ENCODE measurements around the gene DHX40. TPM values are rescaled to one million over a fixed set of nuclear protein-coding genes. Genes with fewer than 3 reads are reported as not detected.

DHX40 gene
- total RNA-seq, 2 experiments from 2014 or later, result 28.6 to 32.8 TPM

DNA sequence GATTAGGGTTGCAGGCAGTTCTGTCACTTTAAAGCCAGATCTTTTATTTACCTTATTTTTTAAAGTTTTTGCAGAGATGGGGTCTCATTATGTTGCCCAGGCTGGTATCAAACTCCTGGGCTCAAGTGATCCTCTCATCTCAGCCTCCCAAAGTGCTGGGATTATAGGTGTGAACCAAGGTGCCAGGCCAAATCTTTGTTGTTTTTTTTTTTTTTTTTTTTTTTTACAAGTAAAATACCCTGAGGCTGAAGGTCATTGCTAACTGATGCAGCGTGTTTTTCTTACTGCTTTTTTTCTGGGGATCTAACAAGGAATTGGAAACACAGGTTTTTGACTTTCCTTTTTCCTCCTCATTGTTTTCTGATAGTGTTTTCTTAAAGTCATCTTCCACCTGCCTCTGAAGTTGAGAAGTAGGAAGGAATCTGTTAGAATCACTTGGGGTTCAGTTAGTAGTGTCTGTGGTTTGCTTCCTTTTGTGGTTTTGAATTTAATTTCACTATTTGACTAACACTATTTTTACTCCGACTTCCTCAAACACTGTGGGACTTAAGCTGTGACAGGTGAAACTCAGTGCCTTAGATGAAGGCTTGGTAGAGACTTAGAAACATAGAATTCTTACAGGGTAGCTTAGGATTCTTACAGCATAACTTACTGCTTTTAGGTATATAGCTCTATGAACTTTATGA is 76.5 kb downstream of the DHX40 start:
- peak overlapping the region; percentile 57 for H3K4me3 ChIP-seq (ENCODE audit: low read depth, low read length, poor library complexity, severe bottlenecking)
- CTCF ChIA-PET (ENCODE audit: unreplicated experiment), result interaction anchor here (0.7 to 1.0 kb wide), 2 partner anchors 8 to 22 kb away, joined by 3 to 4 read pairs; partner anchors contain the start of gene CLTC

DNA sequence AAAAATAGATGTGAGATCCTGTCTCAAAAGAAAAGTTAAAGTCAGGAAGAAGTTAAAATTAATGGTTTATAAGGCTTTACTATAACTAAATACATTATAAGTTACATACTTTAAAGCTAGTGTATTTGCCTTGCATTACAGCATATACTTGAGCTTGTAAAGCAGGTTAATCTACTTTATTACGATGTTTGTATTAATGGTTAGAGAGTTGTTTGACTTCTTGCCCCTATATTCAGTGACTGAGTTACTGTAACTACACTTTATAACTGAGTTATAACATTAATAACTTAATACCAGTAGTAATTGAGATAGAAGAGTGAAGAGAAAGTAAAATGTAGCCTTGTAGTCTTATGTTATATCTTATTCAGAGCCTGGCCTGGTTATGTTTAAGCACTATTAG is 77.2 kb downstream of the DHX40 start:
- intact Hi-C loops (cut with micrococcal nuclease; ENCODE audit: unreplicated experiment), result loop anchor here (1.0 kb wide), 1 partner anchor 23 kb away; the partner anchor contains the start of gene CLTC
- Histone ChIP-seq H3K4me2 (ENCODE audit: low read length) (peak overlapping the region; percentile 84), H4K20me1 (ENCODE audit: insufficient read depth, low read length) (peaks cover 25% of the 10 kb centered on the region), H3K27ac (ENCODE audit: low read depth, low read length, poor library complexity, severe bottlenecking) (peak overlapping the region; percentile 95), H3K4me3 (ENCODE audit: low read depth, low read length, poor library complexity, severe bottlenecking) (peak overlapping the region; percentile 57), H3K79me2 (ENCODE audit: insufficient read depth, low read depth, low read length) (peaks cover 93% of the 10 kb centered on the region), H2AFZ (ENCODE audit: low read length) (no peak overlapping the region), H3K9me3 (ENCODE audit: low read length) (no peaks in the 10 kb centered on the region), H3K9me2 (ENCODE audit: insufficient read depth, low read length) (no peaks in the 10 kb centered on the region), H3K4me1 (ENCODE audit: insufficient read depth, low read length, poor library complexity, severe bottlenecking) (peaks cover 66% of the 10 kb centered on the region), H3K36me3 (ENCODE audit: insufficient read depth, low read length) (peaks cover 53% of the 10 kb centered on the region)
- ChIA-PET POLR2A (interaction anchor here (0.7 to 2.8 kb wide), 11 partner anchors 9 to 250 kb away, joined by 3 to 23 read pairs (median 4); partner anchors contain the start of genes CLTC, RPS6KB1 and TUBD1), CTCF (ENCODE audit: unreplicated experiment) (interaction anchor here (0.7 to 1.0 kb wide), 2 partner anchors 9 to 23 kb away, joined by 3 to 4 read pairs; partner anchors contain the start of gene CLTC)
- BruUV-seq (replicated peaks), result no TSS peak
- DNase-seq (ENCODE audit: low spot score), result no peak
- no peak for TF ChIP-seq EZH2phosphoT487 (IDR thresholded peaks at IDR 0.05; ENCODE audit: borderline replicate concordance, low read depth, low read length)
- TF ChIP-seq, protein P1, sequence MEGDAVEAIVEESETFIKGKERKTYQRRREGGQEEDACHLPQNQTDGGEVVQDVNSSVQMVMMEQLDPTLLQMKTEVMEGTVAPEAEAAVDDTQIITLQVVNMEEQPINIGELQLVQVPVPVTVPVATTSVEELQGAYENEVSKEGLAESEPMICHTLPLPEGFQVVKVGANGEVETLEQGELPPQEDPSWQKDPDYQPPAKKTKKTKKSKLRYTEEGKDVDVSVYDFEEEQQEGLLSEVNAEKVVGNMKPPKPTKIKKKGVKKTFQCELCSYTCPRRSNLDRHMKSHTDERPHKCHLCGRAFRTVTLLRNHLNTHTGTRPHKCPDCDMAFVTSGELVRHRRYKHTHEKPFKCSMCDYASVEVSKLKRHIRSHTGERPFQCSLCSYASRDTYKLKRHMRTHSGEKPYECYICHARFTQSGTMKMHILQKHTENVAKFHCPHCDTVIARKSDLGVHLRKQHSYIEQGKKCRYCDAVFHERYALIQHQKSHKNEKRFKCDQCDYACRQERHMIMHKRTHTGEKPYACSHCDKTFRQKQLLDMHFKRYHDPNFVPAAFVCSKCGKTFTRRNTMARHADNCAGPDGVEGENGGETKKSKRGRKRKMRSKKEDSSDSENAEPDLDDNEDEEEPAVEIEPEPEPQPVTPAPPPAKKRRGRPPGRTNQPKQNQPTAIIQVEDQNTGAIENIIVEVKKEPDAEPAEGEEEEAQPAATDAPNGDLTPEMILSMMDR (conservative IDR thresholded peaks at IDR 0.05; ENCODE audit: low read length), result no peak

More for the DNA sequence above, 76.5 kb downstream of the DHX40 start:
- intact Hi-C loops (cut with micrococcal nuclease; ENCODE audit: unreplicated experiment), result loop anchor here (1.0 kb wide), 1 partner anchor 23 kb away; the partner anchor contains the start of gene CLTC
- POLR2A ChIA-PET, result interaction anchor here (0.7 to 2.8 kb wide), 12 partner anchors 8 to 251 kb away, joined by 3 to 23 read pairs (median 4); partner anchors contain the start of genes CLTC, RPS6KB1 and TUBD1
- no peaks in the 10 kb centered on the region for H3K9me2 ChIP-seq (ENCODE audit: insufficient read depth, low read length)
- no TSS peak for BruUV-seq (replicated peaks)
- H3K4me2 ChIP-seq (ENCODE audit: low read length), result peak overlapping the region; percentile 84
- peaks cover 47% of the 10 kb centered on the region for H3K36me3 ChIP-seq (ENCODE audit: insufficient read depth, low read length)
- no peaks in the 10 kb centered on the region for H3K9me3 ChIP-seq (ENCODE audit: low read length)
- DNase-seq (ENCODE audit: low spot score), result peak; percentile 88
- no peak overlapping the region for H2AFZ ChIP-seq (ENCODE audit: low read length)
- H4K20me1 ChIP-seq (ENCODE audit: insufficient read depth, low read length), result peaks cover 25% of the 10 kb centered on the region
- peaks cover 95% of the 10 kb centered on the region for H3K79me2 ChIP-seq (ENCODE audit: insufficient read depth, low read depth, low read length)
- peaks cover 68% of the 10 kb centered on the region for H3K4me1 ChIP-seq (ENCODE audit: insufficient read depth, low read length, poor library complexity, severe bottlenecking)
- peak overlapping the region; percentile 95 for H3K27ac ChIP-seq (ENCODE audit: low read depth, low read length, poor library complexity, severe bottlenecking)
- TF ChIP-seq EZH2phosphoT487 (IDR thresholded peaks at IDR 0.05; ENCODE audit: borderline replicate concordance, low read depth, low read length), result no peak
- TF ChIP-seq, protein P1 (conservative IDR thresholded peaks at IDR 0.05; ENCODE audit: low read length), result no peak

Data from OCI-LY7 (cell line).